ENCODE data around the gene UBE2E2.
A peak's percentile ranks its signal among the peaks of the same experiment; 100 is the strongest.

UBE2E2 gene

DNA sequence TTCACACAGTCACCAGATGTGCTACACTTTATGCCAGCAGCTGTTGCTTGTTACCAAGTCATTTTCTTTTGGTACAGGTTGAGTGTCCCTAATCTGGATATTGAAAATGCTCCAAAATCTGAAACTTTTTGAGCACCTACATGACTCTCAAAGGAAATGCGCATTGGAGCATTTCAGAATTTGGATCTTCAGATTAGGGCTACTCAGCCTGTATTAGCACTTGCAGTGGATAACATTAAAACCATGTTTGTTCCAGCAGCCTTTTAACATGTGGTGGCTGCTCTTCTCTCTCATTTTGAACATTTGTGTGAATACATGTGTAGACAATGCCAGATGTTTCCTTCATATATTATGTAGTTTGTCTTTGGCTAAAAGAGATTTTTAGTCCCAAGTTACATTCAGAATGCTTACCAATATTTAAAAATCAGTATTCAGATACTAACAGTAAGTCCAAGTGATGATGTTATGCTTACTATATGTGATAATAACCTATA lies 371.7 kb downstream of the UBE2E2 start:
- no peak for DNase-seq (ENCODE audit: low spot score)
- FAIRE-seq: no peak

DNA sequence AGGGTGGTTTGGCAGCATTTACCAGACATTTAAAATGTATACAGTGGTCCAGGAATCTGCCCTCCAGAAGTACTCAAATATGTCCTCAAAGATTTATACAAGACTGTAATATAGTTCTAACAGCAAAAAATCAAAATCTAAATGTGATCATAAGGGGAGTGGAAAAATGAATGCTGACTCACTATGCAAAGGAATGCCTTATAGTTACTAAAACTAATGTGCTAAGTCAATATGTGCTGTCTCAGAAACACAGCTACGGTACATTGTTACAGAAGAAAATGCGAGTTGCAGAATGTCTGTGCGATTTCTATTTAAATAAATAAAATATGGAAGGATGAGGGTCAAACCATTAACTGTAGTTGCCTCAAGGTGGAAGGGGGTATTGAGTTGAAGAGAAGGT lies 372.6 kb downstream of the UBE2E2 start:
- FAIRE-seq (no peak), DNase-seq (ENCODE audit: low spot score) (no peak)

DNA sequence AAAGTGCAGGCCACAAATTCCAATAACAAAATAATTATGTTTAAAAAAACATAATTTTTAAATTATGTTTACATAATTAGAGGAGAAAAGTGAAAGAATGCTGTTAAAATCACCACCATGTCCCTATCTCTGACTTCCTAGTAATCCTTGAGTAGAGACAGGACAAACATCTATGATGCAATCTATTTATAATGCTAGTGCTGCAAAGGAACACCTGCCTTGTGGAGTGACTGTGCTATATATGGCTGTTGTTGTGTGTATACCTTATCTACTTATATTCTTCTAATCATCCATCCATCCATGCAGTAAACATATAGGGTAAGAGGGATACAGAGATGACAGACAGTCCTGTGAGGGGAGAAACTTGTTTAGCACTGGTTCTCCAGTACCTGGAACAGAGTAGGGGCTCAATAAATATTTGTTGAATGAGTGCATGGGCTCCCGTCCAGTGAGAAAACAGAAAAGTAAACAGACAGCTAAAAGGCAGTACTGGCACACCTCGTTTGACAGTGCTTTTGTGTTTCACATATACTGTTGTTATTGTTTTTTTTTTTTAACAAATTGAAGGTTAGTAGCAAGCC lies 373.3 kb downstream of the UBE2E2 start:
- FAIRE-seq: no peak
- no peak for DNase-seq (ENCODE audit: low spot score)

DNA sequence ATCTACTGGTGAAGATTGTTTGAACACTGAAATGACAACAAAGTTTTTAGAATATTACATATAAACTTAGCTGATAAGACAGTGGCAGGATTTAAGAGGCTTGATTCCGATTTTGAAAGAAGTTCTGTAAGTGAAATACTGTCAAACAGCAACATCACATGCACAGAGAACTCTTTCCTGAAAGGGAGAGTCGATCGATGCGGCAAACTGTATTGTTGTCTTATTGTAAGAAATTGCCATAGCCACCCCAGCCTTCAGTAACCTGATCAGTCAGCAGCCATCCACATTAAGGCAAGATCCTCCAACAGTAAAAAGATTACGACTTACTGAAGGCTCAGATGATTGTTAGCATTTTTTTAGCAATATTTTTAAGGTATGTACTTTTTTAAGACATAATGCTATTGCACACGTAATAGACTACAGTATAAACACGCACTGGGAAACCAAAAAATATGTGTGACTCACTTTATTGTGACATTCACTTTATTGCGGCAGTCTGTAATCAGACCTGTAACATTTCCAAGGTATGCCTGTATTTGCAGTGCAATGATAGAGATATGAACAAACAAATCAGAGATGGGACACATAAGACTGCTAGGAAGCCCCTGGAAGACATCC lies 377.1 kb downstream of the UBE2E2 start:
- DNase-seq (ENCODE audit: low spot score) (no peak), FAIRE-seq (no peak)

DNA sequence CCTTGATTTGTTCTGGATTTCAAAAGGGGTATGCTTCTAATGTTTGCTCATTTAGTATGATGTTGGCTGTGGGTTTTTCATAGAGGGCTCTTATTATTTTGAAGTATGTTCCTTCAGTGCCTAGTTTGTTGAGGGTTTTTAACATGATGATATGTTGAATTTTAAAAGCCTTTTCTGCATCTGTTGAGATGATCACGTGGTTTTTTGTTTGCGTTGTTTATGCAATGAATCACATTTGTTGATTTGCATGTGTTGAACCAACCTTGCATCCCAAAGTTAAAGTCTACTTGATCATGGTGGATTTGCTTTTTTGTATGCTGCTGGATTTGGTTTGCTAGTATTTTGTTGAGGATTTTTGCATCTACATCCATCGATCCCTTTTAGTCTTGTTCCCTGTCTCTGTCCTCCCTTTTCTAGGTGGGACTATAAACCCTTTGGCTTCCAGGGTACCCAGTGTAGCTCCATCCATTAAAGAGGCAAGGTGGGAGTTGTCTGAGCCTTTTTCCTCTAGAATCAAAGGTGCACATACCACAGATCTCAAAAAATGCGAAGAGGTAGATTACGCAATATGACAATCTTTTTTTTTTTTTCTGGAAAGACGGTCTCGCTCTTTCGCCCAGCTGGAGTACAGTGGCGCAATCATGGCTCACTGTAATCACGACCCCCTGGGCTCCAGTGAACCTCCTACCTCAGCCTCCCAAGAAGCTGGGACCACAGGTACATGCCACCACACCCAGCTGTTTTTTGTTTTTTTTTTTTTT lies 381.0 kb downstream of the UBE2E2 start:
- FAIRE-seq: no peak
- no peak for DNase-seq (ENCODE audit: low spot score)

DNA sequence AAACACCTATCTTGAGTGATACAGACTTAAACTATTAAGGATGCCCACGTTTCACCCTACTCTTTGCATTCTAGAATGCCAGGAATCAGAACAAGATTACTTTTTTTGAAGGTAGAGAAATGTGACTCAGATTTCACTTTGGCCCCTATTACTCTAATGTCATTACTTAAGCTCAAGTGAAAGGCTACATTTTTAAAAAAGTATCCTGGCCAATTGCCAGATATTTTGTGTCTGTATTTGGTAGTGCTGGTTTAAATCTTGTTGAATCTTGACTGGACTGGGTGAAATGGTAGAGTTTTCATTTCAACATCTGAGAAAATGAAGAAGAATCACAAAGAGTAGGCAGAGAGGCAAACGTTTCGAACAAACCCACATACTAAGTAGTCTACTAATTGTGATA lies 384.4 kb downstream of the UBE2E2 start:
- FAIRE-seq (no peak), DNase-seq (ENCODE audit: low spot score) (no peak)

DNA sequence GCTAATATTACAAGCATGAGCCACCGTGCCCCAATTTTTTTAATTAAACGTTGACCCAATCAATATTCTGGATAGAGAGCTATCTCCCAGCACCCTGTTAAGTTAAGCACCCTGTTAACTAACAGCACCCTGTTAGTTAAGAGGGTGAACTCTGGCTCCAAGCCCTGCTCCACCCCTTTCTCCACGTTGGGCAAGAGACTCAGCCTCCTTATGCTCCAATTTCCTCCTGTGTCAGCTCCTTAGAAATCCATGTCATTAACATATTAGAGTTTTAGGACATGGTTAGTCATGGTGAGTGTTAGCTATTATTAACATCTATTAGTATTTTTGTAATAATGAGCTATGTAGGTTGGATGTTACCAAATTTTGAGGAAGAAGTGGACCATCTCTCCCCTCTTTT lies 385.4 kb downstream of the UBE2E2 start:
- DNase-seq (ENCODE audit: low spot score) (no peak), FAIRE-seq (no peak)

DNA sequence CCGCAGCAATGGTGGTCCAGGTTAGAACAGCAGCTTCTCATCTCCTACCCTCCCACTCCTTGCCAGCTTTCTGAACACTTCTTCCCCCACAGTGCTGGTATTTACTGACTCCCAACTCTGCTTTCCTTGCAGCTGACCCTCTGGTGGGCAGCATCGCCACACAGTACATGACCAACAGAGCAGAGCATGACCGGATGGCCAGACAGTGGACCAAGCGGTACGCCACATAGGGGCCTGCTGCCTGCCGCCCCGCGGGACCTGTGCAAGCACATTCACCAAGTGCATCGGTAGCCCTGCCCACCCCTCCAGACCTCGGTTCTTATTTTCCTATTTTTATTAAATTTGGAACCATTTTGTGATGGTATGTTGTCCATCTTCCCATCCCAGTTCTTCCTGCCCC lies 386.5 kb downstream of the UBE2E2 start:
- no peak for FAIRE-seq
- no peak for DNase-seq (ENCODE audit: low spot score)

DNA sequence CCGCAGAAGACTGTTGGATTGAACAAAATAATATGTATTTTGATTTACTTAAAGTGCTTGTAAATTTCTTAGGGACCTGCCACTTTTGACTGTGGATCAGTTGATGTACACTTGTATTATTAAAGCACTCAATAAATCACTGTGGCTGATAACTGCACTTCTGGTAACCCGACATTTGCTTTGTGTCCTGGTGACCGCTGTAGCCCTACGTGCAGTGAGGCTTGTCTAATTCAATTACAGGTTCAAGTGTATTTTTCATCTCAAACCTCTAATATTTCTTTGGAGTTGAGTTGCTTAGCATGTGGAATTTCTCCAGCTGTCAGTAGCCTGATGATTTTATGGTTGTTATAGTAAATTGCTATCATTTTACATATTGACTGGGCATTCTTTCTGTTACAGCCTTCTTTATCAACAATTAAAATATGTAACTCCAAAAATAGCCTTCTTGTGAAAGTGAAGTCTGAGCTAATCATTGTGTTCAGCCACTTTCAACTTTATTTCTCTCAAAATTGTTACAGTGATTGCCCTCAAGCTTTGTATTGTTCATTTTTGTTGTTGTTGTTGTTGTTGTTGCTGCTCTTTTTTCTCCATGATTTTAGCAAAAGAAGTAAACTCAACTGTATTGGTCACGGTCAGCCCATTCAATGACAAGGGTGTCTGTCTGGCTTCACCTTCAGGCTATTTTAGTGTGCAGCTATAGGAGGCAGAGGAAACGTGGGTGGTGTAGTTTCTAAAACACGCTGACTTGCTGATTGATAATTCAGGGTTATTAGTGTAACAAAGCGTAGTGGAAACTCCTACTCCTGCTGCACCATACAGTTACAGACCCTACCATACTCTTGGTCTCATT lies 387.5 kb downstream of the UBE2E2 start:
- FAIRE-seq (no peak), DNase-seq (ENCODE audit: low spot score) (no peak)

DNA sequence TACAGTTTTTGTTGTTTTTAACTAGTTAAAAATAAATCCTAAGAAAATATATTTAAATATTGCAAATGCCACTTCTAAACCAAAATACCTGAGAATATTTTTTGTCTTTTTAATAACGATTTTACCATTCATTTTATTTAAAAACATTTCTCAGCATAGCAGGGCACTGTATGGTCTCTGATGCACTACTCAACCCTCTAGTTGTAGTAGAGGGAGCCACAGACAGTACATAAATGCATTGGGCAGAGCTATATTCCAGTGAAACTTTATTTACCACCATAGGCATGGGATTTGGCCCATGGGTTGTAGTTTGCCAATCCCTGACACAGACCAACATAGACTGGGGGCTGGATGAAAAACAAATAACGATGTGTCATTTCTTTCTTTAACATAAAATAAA lies 388.2 kb downstream of the UBE2E2 start:
- FAIRE-seq: no peak
- no peak for DNase-seq (ENCODE audit: low spot score)

DNA sequence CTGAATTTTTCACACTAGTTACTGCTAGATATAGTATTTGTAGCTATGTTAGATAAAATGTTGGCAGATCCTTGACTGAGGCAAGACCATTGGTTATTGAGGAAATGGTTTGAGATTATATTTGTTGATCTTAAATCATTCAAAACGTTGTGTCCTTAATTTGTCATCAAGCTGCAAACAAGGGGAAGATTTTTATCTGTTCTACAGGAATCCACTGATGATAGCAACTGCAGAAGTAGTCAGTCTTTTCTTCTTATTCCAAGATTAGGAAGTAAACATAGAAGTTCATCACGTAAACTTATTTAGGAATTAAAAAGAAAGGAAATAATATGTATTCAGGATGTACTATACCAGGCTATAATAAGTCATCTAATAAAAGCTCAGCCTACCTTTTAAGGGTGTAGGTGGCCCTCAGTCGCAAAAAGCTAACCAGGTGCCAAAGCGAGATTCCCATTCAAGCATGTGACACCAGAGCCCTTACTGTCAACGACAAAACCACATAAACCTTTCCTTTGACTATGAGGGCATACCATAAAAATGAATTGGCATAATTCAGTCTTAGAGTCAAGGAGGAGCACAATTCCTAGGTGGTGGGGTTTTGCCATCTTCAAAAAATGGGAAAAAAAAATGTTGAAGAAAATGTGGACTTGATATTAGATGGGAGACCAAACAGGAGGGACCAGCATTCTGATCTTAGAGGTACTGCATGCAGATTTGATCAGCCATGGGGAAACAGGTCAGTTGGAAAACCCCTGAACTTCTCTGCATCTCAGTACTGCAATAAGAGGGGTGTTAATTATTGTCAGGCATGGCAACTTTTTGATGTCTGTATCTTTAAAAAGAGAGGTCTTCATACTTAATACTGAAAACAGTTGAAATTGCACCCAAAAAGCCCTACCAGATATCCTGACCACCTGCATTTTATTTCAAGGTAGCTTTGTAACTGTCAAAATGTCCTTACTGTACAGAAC lies 390.1 kb downstream of the UBE2E2 start:
- FAIRE-seq: no peak
- no peak for DNase-seq (ENCODE audit: low spot score)

DNA sequence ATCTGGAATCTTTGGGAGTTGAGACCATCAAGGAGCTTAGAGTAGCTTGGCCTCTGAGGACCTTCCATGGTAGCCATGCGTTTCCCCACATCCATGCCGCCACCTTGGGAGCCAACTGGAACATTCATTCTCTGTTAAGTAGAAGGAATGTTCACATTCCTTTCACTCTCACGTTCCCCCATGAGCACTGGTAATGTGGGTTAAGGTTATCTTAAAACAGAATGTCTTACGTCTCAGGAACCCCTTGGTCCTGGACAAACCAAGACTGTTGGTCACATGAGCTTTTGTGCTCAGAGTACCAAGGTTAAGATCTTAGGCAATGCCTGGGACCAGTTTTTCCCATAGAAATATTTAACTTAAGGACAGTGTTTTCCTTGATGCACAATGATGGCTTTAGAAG lies 390.9 kb downstream of the UBE2E2 start:
- DNase-seq (ENCODE audit: low spot score) (no peak), FAIRE-seq (no peak)

DNA sequence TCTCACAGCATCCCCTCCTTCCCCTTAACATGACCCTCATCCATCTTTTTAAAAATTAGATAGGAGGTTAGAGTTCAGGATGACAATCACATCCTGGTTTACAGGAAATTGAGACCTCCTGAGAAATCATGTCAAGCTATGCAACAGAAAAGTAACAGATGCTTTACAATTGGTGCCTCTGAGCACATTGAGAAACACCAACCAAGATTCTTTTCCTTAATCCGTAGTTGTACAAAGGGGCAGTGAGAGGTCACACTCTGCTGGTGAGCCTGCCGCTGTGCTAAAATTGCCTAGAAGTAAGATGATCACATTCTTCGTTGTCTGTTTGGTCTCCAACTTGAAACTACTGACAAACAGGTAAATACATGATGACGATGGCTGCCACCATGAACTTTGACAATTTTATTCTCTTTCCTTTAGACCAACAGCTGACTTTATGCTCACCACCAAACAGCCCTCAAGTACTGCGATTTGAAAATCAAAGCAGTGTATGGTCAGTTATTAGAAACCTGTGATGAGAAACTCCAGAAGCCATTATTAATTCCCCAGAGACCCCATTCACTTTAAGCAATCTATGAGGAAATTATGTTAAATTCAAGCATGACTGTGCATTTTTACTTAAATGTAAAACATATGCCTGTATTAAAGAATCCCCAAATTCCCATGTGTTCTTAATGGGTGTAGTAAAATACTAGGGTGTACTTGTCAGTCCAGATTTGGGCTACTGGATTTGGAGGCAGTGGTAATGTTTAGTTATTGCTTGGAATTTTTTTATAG lies 392.0 kb downstream of the UBE2E2 start:
- DNase-seq (ENCODE audit: low spot score): no peak
- FAIRE-seq: no peak

DNA sequence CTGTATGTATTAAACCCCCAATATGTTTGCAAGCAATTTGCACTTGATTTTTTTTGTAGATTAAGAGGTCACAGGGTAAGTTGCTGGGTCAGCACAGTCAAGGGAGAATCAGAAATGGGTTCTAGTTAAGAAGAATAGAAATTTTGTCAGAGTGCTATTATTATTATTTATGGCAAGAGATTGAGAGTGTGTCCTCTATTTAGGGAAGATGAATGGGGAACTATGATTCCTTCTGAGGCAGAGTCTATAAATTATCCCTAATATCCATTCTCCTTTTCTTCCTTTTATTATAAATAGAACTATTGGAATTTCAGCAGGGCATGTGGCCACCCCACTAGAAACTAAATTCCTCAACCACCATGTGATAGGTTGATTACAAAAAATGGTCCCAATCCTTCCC lies 392.7 kb downstream of the UBE2E2 start:
- no peak for DNase-seq (ENCODE audit: low spot score)
- no peak for FAIRE-seq

DNA sequence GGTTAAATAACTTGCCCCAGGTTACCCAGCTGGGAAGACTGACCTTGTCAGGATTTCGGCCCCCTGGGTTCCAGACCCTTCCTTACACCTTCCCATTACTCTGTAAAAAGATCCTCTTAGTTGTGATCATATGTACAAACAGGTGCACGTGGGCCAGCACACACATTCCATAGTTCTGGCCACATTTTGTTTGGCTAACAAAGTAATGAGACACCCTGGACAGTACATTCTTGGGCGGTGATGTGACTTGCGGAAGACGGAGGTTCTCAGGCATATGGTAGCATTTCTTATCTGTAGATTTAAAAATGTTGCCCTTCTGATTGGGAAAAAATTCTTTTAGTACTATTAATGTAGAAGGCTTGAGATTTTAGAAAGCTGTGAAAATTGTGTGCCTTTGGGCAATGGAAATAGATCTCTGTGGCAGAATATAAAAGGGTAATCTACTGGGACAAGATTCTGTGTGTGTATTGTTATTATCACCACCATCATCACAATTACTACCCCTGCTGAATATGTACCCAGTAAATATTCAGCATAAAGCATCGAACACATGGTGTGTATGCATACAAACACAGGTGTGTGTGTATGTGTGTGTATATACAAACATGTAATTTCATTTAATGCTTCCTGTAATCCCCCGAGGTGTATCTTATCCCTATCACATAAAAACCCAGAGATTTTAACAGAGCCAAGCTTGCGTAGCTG lies 397.2 kb downstream of the UBE2E2 start:
- DNase-seq (ENCODE audit: low spot score) (peak; percentile 82), FAIRE-seq (peak; percentile 79)

DNA sequence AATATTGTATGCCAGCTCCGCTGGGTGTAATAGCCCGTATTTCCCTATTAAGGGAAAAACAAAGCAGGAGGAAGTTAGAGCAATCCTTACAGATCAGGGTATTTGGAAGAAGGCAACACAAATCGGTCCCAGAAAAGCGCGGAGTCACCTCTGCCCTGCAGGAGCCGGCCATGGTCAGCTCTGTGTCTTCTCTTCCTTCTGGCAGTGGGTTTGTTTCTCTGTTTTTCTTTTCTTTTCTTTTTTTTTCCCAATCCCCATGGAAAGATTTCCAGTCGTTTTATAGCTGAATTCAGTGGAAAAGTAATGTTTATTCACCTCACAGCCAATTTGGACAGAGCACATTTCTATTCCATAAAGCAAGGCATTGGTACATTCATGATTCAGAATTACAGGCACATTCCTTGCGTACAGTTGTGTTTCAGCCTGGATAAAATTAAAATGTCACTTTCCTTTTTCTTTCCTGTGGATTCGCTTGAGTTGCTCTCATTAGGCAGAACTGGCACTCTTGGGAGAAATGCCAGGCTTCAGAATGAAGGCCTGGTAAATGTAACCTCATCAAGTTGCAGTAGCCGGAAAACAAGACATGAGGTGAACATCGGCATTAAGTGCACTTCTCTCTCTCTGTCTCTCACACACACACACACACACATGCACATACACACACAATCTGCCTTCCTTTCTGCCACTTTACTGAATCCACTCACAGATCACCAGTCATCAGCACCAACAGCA lies 398.1 kb downstream of the UBE2E2 start:
- FAIRE-seq: peak; percentile 23
- DNase-seq (ENCODE audit: low spot score): no peak

DNA sequence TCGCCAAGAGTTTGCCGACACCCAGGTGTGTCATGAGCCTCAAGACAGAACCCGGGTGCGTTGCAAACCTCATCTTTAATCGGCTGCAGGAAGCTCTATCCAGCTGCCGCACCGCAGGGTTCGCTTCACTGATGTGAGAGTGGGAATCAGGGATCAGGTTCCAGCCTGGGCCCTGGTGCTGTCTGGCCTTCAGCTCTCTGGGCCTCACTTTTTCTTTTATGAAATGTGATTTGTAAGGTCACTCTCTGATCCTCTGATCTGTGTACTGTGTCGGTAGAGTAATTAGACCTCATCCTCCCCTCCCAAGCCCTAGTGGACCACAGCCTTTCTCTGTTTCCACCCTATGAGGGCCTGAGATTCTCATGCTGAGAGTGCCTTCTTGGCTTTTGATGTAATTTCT lies 399.8 kb downstream of the UBE2E2 start:
- FAIRE-seq (no peak), DNase-seq (ENCODE audit: low spot score) (no peak)

DNA sequence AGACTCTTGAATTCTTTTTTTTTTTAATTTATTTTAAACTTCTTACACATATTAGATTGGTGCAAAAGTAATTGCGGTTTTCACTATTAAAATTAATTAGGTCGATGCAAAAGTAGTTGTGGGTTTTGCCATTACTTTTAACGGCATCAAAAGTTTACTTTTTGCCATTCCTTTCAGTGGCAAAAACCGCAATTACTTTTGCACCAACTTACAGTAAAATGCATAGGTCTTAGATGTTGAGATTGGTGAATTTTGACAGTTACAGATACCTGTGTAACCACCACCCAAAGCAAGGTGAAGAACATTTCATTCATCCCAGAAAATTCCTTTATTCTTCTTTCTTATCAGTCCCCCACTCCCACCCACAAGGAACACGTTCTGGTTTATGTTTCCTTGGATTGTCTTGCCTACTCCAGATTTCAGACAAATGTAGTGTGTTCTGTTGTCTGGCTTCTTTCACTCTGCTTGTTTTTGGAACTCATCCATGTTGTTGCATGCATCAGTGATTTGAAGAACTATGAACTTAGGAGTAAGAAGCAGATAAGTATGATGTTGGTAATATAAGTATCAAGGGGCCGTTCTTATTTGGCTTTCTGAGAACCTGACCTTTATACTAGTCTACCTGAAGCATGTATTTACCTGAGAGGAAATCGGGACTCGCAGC lies 404.2 kb downstream of the UBE2E2 start:
- DNase-seq (ENCODE audit: low spot score) (no peak), FAIRE-seq (no peak)
